HEK293 (cell line): Measurements from ENCODE around the gene SLC4A8.

ENCODE experiments used
- EGR2 ChIP-seq: fragments of 450-650 bp; formaldehyde crosslinking; IDR thresholded peaks from 2 replicates; pipeline ENCODE4 v1.5.1; 2016; ENCODE audit warnings: low read depth, missing biosample characterization, missing genetic modification characterization
- HOXA7 ChIP-seq: sonication (generic); formaldehyde crosslinking; IDR thresholded peaks from 2 replicates; pipeline ENCODE4 v1.8.1; 2022; ENCODE audit warnings: missing genetic modification reagents, borderline replicate concordance
- KLF8 ChIP-seq: fragments of 450-650 bp; formaldehyde crosslinking; IDR thresholded peaks from 2 replicates; pipeline ENCODE4 v1.5.1; 2016; ENCODE audit warnings: missing biosample characterization, missing genetic modification characterization
- SCRT1 ChIP-seq: fragments of 450-650 bp; formaldehyde crosslinking; IDR thresholded peaks from 2 replicates; pipeline ENCODE4 v1.5.1; 2016; ENCODE audit warnings: missing biosample characterization, missing genetic modification characterization, borderline replicate concordance
- ZBTB21 ChIP-seq: fragments of 450-650 bp; formaldehyde crosslinking; IDR thresholded peaks from 2 replicates; pipeline ENCODE4 v1.5.1; 2017; ENCODE audit warnings: missing biosample characterization, missing genetic modification characterization
- ZFP41 ChIP-seq: fragments of 450-650 bp; formaldehyde crosslinking; IDR thresholded peaks from 2 replicates; pipeline ENCODE4 v1.5.1; 2016; ENCODE audit warnings: missing biosample characterization, missing genetic modification characterization, borderline replicate concordance
- ZNF223 ChIP-seq: fragments of 450-650 bp; formaldehyde crosslinking; IDR thresholded peaks from 2 replicates; pipeline ENCODE4 v1.5.1; 2016; ENCODE audit warnings: missing biosample characterization, missing genetic modification characterization
- ZNF341 ChIP-seq: fragments of 450-650 bp; formaldehyde crosslinking; IDR thresholded peaks from 2 replicates; pipeline ENCODE4; 2016; ENCODE audit warnings: low read depth, missing biosample characterization, missing genetic modification characterization
- ZNF404 ChIP-seq: fragments of 450-650 bp; formaldehyde crosslinking; IDR thresholded peaks from 2 replicates; pipeline ENCODE4 v1.5.1; 2017; ENCODE audit warnings: missing biosample characterization, missing genetic modification characterization
- ZNF660 ChIP-seq: fragments of 450-650 bp; IDR thresholded peaks from 2 replicates; pipeline ENCODE4 v1.5.1; 2018; ENCODE audit warnings: missing biosample characterization, mild to moderate bottlenecking, missing genetic modification characterization
- ZNF777 ChIP-seq: fragments of 450-650 bp; formaldehyde crosslinking; IDR thresholded peaks from 2 replicates; pipeline ENCODE4 v1.5.1; 2017; ENCODE audit warnings: missing biosample characterization, missing genetic modification characterization, borderline replicate concordance
- TF ChIP-seq, protein P1 (sequence below): fragments of 450-650 bp; formaldehyde crosslinking; IDR thresholded peaks from 2 replicates; pipeline ENCODE4 v1.5.1; 2016; ENCODE audit warnings: missing biosample characterization, missing genetic modification characterization
- TF ChIP-seq, protein P2 (sequence below): IDR thresholded peaks from 2 replicates; pipeline ENCODE4 v1.6.1; 2011; ENCODE audit warnings: mild to moderate bottlenecking, low read depth, low read length, borderline replicate concordance
- TF ChIP-seq, protein P3 (sequence below): fragments of 450-650 bp; formaldehyde crosslinking; conservative IDR thresholded peaks from 2 replicates; pipeline ENCODE4 v1.5.1; 2016; ENCODE audit warnings: low read depth, missing biosample characterization, missing genetic modification characterization

- TF ChIP-seq, protein P1, sequence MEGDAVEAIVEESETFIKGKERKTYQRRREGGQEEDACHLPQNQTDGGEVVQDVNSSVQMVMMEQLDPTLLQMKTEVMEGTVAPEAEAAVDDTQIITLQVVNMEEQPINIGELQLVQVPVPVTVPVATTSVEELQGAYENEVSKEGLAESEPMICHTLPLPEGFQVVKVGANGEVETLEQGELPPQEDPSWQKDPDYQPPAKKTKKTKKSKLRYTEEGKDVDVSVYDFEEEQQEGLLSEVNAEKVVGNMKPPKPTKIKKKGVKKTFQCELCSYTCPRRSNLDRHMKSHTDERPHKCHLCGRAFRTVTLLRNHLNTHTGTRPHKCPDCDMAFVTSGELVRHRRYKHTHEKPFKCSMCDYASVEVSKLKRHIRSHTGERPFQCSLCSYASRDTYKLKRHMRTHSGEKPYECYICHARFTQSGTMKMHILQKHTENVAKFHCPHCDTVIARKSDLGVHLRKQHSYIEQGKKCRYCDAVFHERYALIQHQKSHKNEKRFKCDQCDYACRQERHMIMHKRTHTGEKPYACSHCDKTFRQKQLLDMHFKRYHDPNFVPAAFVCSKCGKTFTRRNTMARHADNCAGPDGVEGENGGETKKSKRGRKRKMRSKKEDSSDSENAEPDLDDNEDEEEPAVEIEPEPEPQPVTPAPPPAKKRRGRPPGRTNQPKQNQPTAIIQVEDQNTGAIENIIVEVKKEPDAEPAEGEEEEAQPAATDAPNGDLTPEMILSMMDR: no peak
- TF ChIP-seq SCRT1 (no peak), ZNF777 (tag by site-specific recombination) (no peak), ZNF404 (tag by site-specific recombination) (no peak), HOXA7 (no peak), ZNF341 (tag by site-specific recombination) (no peak), ZBTB21 (no peak), KLF8 (tag by site-specific recombination) (no peak), ZFP41 (tag by site-specific recombination) (no peak), ZNF660 (tag by site-specific recombination) (no peak), EGR2 (no peak), ZNF223 (tag by site-specific recombination) (no peak)
- TF ChIP-seq, protein P2, sequence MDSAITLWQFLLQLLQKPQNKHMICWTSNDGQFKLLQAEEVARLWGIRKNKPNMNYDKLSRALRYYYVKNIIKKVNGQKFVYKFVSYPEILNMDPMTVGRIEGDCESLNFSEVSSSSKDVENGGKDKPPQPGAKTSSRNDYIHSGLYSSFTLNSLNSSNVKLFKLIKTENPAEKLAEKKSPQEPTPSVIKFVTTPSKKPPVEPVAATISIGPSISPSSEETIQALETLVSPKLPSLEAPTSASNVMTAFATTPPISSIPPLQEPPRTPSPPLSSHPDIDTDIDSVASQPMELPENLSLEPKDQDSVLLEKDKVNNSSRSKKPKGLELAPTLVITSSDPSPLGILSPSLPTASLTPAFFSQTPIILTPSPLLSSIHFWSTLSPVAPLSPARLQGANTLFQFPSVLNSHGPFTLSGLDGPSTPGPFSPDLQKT: no peak
- TF ChIP-seq, protein P3, sequence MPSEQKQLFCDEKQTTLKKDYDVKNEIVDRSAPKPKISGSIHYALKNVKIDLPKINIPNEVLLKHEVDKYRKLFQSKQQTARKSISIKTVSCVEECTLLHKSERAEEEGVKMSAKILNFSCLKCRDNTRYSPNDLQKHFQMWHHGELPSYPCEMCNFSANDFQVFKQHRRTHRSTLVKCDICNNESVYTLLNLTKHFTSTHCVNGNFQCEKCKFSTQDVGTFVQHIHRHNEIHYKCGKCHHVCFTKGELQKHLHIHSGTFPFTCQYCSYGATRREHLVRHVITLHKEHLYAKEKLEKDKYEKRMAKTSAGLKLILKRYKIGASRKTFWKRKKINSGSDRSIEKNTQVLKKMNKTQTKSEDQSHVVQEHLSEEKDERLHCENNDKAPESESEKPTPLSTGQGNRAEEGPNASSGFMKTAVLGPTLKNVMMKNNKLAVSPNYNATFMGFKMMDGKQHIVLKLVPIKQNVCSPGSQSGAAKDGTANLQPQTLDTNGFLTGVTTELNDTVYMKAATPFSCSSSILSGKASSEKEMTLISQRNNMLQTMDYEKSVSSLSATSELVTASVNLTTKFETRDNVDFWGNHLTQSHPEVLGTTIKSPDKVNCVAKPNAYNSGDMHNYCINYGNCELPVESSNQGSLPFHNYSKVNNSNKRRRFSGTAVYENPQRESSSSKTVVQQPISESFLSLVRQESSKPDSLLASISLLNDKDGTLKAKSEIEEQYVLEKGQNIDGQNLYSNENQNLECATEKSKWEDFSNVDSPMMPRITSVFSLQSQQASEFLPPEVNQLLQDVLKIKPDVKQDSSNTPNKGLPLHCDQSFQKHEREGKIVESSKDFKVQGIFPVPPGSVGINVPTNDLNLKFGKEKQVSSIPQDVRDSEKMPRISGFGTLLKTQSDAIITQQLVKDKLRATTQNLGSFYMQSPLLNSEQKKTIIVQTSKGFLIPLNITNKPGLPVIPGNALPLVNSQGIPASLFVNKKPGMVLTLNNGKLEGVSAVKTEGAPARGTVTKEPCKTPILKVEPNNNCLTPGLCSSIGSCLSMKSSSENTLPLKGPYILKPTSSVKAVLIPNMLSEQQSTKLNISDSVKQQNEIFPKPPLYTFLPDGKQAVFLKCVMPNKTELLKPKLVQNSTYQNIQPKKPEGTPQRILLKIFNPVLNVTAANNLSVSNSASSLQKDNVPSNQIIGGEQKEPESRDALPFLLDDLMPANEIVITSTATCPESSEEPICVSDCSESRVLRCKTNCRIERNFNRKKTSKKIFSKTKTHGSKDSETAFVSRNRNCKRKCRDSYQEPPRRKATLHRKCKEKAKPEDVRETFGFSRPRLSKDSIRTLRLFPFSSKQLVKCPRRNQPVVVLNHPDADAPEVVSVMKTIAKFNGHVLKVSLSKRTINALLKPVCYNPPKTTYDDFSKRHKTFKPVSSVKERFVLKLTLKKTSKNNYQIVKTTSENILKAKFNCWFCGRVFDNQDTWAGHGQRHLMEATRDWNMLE (tag by site-specific recombination): no peak
Measured at GRCh38 chr12:51519755-51520154, 95.1 kb downstream of the SLC4A8 start.
